ENCODE results near the gene TNP2.

The TNP2 gene

GRCh38 chr16:11258553-11259492, 10.3 kb downstream of the TNP2 start:
- no peak for TF ChIP-seq GATA2 (IDR thresholded peaks at IDR 0.05; ENCODE audit: low read depth, low read length)
- no peak for TF ChIP-seq GATA3 (IDR thresholded peaks at IDR 0.05; ENCODE audit: low read depth, low read length)

GRCh38 chr16:11257131-11257938, 11.8 kb downstream of the TNP2 start:
- no peak for TF ChIP-seq GATA2 (IDR thresholded peaks at IDR 0.05; ENCODE audit: low read depth, low read length)
- no peak for TF ChIP-seq GATA3 (IDR thresholded peaks at IDR 0.05; ENCODE audit: low read depth, low read length)

GRCh38 chr16:11256661-11257130, 12.4 kb downstream of the TNP2 start:
- no peak for TF ChIP-seq GATA2 (IDR thresholded peaks at IDR 0.05; ENCODE audit: low read depth, low read length)
- TF ChIP-seq GATA3 (IDR thresholded peaks at IDR 0.05; ENCODE audit: low read depth, low read length) = no peak

- TF ChIP-seq GATA2 (IDR thresholded peaks at IDR 0.05; ENCODE audit: low read depth, low read length) = no peak; the same call in 1 of the 2 replicates
- no peak for TF ChIP-seq GATA3 (IDR thresholded peaks at IDR 0.05; ENCODE audit: low read depth, low read length)
Measured at GRCh38 chr16:11255737-11256660, 13.1 kb downstream of the TNP2 start, which contains the start of gene SOCS1. Gene SOCS1, minus strand, starts transcription at chr16:11256204. Its CDS starts 726 bp downstream, at chr16:11255478.

GRCh38 chr16:11254913-11255736, 14.0 kb downstream of the TNP2 start:
- TF ChIP-seq GATA3 (IDR thresholded peaks at IDR 0.05; ENCODE audit: low read depth, low read length) = no peak

- TF ChIP-seq GATA2 (IDR thresholded peaks at IDR 0.05; ENCODE audit: low read depth, low read length) = no peak
- no peak for TF ChIP-seq GATA3 (IDR thresholded peaks at IDR 0.05; ENCODE audit: low read depth, low read length)
Measured at GRCh38 chr16:11253995-11254912, 14.9 kb downstream of the TNP2 start.

- TF ChIP-seq GATA3 (IDR thresholded peaks at IDR 0.05; ENCODE audit: low read depth, low read length) (no peak), GATA2 (IDR thresholded peaks at IDR 0.05; ENCODE audit: low read depth, low read length) (no peak)
Measured at GRCh38 chr16:11253009-11253994, 15.8 kb downstream of the TNP2 start.

- no peak for TF ChIP-seq GATA3 (IDR thresholded peaks at IDR 0.05; ENCODE audit: low read depth, low read length)
Measured at GRCh38 chr16:11252482-11252931, 16.6 kb downstream of the TNP2 start.

- no peak for TF ChIP-seq GATA3 (IDR thresholded peaks at IDR 0.05; ENCODE audit: low read depth, low read length)
- no peak for TF ChIP-seq GATA2 (IDR thresholded peaks at IDR 0.05; ENCODE audit: low read depth, low read length)
Measured at GRCh38 chr16:11251525-11252481, 17.3 kb downstream of the TNP2 start.

Data from SH-SY5Y (cell line).